GOT3 (cell line): ENCODE measurements around the gene CARNS1.

Experiments used
- DNase-seq: peaks from one replicate; lab custom pipeline; 2025; ENCODE audit warnings: mixed read lengths; lab: John Stamatoyannopoulos, UW

CARNS1 gene, protein sequence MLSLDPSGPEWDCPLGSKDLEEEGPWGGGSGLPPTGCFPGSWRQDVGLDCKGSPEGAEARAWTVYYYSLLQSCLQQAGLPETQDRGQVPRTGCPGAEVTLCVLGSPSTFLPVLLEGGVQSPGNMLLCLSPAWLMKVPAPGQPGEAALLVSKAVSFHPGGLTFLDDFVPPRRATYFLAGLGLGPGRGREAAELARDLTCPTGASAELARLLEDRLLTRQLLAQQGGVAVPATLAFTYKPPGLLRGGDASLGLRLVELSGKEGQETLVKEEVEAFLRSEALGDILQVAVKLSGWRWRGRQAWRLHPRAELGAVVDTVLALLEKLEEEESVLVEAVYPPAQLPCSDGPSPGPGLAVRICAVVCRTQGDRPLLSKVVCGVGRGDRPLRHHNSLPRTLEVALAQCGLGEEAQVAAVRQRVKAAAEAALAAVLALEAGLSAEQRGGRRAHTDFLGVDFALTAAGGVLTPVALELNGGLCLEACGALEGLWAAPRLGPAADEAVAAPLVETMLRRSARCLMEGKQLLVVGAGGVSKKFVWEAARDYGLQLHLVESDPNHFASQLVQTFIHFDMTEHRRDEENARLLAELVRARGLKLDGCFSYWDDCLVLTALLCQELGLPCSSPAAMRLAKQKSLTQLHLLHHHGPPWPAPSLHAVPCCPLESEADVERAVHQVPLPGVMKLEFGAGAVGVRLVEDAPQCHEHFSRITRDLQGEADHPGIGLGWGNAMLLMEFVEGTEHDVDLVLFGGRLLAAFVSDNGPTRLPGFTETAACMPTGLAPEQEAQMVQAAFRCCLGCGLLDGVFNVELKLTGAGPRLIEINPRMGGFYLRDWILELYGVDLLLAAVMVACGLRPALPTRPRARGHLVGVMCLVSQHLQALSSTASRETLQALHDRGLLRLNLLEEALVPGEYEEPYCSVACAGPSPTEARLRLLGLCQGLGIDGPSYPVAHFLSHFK

GRCh38 chr11:67415501-67416304 lies at the start of gene CARNS1:
Gene CARNS1, plus strand, starts transcription at chr11:67415678. Its CDS starts 522 bp downstream, at chr11:67416200.
- DNase-seq: no peak

DNA sequence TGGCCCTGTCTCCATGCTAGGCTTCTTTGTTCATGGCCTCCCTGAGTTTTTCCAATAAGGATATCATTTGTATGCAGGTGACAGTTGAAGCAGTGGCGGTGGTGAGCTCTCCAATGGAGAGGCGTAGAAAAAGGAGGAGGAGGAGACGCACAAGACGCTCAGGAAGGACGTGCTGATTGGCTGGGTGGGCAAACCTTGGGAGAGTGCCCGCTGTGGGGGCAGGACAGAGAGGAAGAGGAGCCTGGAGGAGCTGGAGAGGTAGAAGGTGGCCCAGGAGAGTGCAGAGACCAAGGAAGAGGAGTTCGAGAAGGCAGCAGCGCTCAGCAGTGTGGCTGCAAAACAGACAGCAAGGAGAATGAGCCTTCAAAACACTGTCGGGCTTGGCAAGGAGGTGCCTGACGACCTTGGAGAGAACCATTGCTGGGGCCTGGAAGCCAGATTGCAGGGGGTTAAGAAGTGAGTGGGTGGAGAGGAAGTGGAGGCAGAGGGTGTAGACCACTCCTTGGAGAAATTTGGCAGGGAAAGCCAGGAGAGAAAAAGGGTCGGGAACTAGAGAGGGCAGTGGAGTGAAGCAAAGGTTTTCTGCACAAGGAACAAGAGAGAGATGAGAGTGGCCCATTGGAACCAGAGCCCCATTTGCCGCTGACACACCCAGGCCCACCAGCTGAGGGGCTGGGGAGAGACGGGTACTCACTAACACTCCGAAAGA lies 49.6 kb upstream of the CARNS1 start:
- DNase-seq: no peak

GRCh38 chr11:67366546-67366945 lies 48.9 kb upstream of the CARNS1 start:
- no peak for DNase-seq

- DNase-seq: no peak
Observed at GRCh38 chr11:67366961-67367760, 48.3 kb upstream of the CARNS1 start.

GRCh38 chr11:67367761-67368227 lies 47.7 kb upstream of the CARNS1 start:
- DNase-seq: no peak

DNA sequence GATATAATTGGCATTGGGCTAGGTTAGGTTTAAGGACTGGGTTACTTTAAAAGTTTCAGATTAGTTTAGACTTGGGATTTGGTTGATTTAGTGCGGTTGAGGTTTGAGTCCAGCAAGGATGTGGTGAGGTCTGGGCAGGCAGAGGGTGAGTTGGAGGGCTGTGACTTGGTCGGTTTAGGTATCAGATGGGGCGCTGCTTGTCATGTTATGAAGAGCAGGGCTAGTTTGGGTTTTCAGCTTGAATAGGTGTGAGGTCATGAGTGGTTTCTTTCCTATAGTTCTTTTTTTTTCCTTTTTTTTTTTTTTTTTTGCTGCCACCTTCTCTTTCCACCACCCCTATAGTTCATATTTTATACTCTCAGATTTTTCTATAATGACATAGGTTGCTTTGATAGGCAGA lies 46.9 kb upstream of the CARNS1 start:
- no peak for DNase-seq

DNA sequence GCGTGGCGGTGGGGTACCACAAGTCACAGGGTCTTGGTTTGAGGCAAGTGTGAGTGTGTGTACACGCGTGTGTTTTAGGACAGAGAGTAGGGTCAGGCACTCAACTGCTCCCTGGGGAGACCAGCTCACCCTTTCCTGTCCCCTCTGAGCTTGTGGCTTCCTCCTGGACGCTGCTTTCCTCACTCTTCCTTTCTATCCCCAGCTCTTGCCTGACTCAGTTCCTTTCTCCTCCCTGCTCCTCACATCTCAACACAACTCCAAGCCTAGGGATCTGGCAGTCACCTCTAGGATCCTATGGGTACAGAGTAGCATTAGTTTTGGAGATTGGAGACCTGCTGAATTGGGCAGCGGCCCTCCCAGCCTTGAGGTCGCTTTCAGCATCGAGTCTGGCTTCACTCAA lies 46.2 kb upstream of the CARNS1 start:
- no peak for DNase-seq

DNA sequence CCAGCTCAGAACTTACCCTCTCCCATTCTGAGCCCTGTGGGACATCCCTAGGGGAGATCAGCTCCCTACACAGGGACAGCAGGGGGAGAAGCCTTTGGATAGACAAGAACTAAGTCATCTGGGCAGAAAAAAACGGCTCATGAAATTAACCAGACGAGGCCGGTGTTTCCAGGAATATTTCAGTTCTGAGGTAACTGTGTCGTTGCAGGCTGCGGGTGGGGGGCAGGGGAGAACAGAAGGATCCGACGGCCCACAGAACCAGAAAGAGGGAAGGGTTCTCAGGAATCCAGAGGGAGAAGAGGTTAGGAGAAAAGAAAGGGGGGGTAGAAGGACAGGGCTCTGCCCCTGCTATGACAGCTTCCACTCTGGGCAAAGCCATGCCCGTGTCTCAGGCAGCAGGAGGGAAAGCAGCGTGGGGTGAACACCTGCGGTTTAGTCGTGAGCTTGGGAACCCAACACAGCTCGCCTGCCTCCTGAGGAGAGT lies 45.6 kb upstream of the CARNS1 start:
- DNase-seq: no peak

- no peak for DNase-seq
Observed at GRCh38 chr11:67370351-67371076, 45.0 kb upstream of the CARNS1 start.

DNA sequence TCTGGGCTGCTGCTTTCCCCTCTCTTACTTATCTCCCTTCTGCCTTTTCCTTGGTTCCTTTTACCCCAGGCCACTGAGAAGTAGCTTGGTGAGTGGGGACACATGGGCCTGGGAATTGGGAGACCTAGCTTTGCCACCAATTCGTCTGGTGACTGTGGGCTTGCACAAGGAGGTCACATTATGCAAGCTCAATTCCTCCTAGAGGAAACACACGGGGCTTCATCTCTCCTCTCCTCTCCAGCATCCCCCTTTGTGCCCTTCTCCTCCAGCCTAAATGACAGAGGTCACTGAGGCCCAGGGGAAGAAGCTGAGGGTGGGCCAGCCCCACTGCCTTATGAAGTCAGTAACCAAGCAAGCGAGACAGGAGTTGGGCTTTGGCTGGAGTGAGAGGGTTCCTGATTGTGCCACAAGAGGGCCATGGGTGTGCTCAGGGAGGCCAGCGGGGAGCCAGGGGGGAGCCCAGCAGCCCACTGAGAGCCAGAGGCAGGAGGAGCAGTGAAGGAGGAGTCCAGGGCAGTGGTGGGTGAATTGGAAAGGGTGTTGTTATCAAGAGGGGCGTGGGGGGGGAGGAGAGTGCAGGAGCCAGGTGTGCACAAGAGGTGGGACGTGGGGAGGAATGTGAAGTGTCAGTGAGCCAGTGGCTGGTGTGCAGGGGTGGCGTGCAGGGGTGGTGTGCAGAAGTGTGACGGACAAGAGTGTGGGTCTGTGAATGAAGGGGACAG lies 44.1 kb upstream of the CARNS1 start:
- no peak for DNase-seq

- no peak for DNase-seq
Observed at GRCh38 chr11:67371911-67372320, 43.6 kb upstream of the CARNS1 start.

GRCh38 chr11:67372321-67372992 lies 43.0 kb upstream of the CARNS1 start:
- DNase-seq: no peak

GRCh38 chr11:67372993-67373647 lies 42.4 kb upstream of the CARNS1 start, which contains the start of gene CLCF1:
Gene CLCF1, minus strand, starts transcription at chr11:67373598. Its CDS starts 59 bp downstream, at chr11:67373539.
- no peak for DNase-seq

GRCh38 chr11:67373648-67374570 lies 41.6 kb upstream of the CARNS1 start:
- peak; percentile 92 for DNase-seq

DNA sequence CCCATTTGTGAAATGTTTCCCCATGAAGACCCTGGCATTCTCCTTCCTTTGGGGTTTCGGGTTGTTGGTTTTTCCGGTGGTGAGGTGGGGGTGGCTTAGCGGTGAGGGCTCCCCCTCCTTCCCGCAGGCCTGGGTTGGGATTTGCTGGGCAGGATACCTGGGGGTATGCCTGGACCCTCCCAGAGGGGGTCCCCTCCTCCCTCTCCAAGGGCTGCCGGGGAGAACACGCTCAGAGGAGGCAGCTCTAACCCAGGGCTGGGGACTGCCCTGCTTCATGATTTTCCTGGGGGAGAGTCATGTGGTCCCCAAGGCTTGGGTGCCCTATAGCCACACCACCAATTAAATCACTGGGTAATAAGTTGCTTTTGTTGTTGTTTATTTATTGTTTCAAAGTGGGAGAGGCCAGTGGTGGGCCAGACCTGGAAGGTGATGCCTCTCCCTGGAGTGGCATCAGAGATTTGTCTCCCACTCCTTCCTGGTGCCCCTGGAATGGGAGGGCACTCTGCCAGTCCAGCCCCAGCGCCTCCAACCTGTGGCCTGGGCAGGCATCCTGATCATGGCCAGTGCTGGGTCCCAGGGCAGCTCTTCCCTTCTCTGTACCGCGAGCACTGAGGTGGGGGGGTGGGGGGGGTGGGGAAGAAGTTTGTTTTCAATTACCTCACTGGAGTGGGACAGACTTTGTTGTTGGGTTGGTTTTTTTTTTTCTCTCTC lies 40.8 kb upstream of the CARNS1 start:
- DNase-seq: peak; percentile 18
